Measurements from ENCODE around the gene SMIM14.

DNA sequence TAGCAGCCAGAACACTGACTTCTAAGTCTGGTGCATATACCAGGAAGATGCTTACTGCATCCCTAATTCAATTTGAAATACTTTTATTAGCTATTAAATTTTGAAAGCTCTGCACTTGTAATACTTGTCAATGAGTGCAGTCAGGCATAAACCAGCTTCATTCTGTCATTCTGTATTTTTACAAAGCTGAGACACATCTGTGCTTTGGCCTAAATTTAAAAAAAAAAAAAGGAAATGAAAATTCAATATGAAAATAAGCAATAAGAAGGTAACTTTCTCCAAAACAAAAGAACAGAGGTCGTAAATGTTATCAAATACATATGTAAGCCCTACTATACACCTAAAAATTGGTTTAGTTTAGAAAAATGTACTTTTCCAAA, 7.0 kb downstream of the SMIM14 start:
- TF ChIP-seq CTCF (conservative IDR thresholded peaks at IDR 0.05 in 1 of 2, IDR thresholded peaks at IDR 0.05 in 1 of 2; ENCODE audit: extremely low read depth in 1 of 2, insufficient read depth in 1 of 2, low read depth in 1 of 2, low read length in 2 of 2) = no peak
- TF ChIP-seq EZH2 (IDR thresholded peaks at IDR 0.05; ENCODE audit: borderline replicate concordance, low read length) = no peak

Data from mammary epithelial cell (primary cell).